ENCODE data around the gene PRKCB.

- TF ChIP-seq CTCF (IDR thresholded peaks at IDR 0.05) (no peak), POLR2AphosphoS5 (IDR thresholded peaks at IDR 0.05) (no peak), POLR2A (IDR thresholded peaks at IDR 0.05) (no peak)
These were observed 129.5 kb downstream of the PRKCB start for GRCh38 chr16:23965137-23965733.
